Endothelial cell of umbilical vein (primary cell): ENCODE measurements around the gene WASF2. TPM values are rescaled to one million over a fixed set of nuclear protein-coding genes. Genes with fewer than 3 reads are reported as not detected.

Experiments
- BruUV-seq: library from RNA; stranded (reverse); fragments of 400-500 nt; replicated peaks from 2 replicates; lab custom pipeline; 2021; lab: Mats Ljungman, UMichigan
- CTCF ChIA-PET: fragments of 300-600, 350-600 bp; sonication (Branson Sonifier 250); formaldehyde crosslinking; loops from one replicate; lab custom pipeline; 2021; ENCODE audit warnings: antibody characterized with exemption, inconsistent platforms; lab: Charles Lee
- POLR2A ChIA-PET: fragments of 300-600, 350-600 bp; sonication (Branson Sonifier 250); formaldehyde crosslinking; loops from one replicate; lab custom pipeline; 2021; ENCODE audit warnings: antibody characterized with exemption, inconsistent platforms; lab: Charles Lee
- DNase-seq: peaks from one replicate; pipeline ENCODE4 v3.0.0-alpha.2; 2011; ENCODE audit warnings: low read depth, low spot score
- FAIRE-seq: peaks from 2 replicates; lab custom pipeline; 2011; peaks lifted over from hg19 to GRCh38; lab: Jason Lieb, UNC
- H2AFZ ChIP-seq: 2 replicates; pipeline ENCODE4 v1.6.0; 2012; ENCODE audit warnings: low read depth, low read length, control low read depth, inconsistent platforms
- H3K27ac ChIP-seq: 2 replicates; pipeline ENCODE4 v1.5.1; 2011; ENCODE audit warnings: low read depth, mild to moderate bottlenecking, control low read depth, low read length, moderate library complexity; ENCODE audit not compliant: insufficient read depth
- H3K27me3 ChIP-seq, 2 experiments: 2 replicates each; pipeline versions ENCODE4 v1.6.0 to v1.6.1; 2011; ENCODE audit warnings: low read length in 2 of 2, mixed read lengths in 1 of 2; ENCODE audit not compliant: control insufficient read depth in 2 of 2, insufficient read depth in 2 of 2
- H3K36me3 ChIP-seq, 2 experiments: 2 replicates in 1 of 2; 3 replicates in 1 of 2; pipeline ENCODE4 v1.5.1; 2011; ENCODE audit warnings: low read length in 2 of 2, mild to moderate bottlenecking in 1 of 2, moderate library complexity in 1 of 2; ENCODE audit not compliant: control insufficient read depth in 2 of 2, insufficient read depth in 2 of 2; ENCODE audit errors: extremely low read depth in 1 of 2
- H3K4me1 ChIP-seq: 3 replicates; pipeline ENCODE4 v1.5.1; 2011; ENCODE audit warnings: mild to moderate bottlenecking, low read length; ENCODE audit not compliant: control insufficient read depth, insufficient read depth; ENCODE audit errors: extremely low read depth
- H3K4me2 ChIP-seq: 2 replicates; pipeline ENCODE4 v1.6.1; 2011; ENCODE audit warnings: low read length, control low read depth, mixed read lengths; ENCODE audit not compliant: insufficient read depth
- H3K4me3 ChIP-seq, 3 experiments: fragments of 200-600 bp in 1 of 3; sonication (generic), shearing (Covaris generic) in 1 of 3; replicated peaks in 1 of 3; 2 replicates each; pipeline ENCODE4 v1.5.1; 2011 to 2016; ENCODE audit warnings: control low read depth in 3 of 3, low read length in 3 of 3, mild to moderate bottlenecking in 2 of 3, inconsistent platforms in 1 of 3, low read depth in 1 of 3, moderate library complexity in 1 of 3; ENCODE audit not compliant: insufficient read depth in 1 of 3
- H3K79me2 ChIP-seq: 2 replicates; pipeline ENCODE4 v1.6.0; 2012; ENCODE audit warnings: low read length, inconsistent platforms; ENCODE audit not compliant: control insufficient read depth, insufficient read depth
- H3K9ac ChIP-seq: replicated peaks from 2 replicates; pipeline ENCODE3; 2011; ENCODE audit warnings: low read length, control low read depth; ENCODE audit not compliant: insufficient read depth; ENCODE audit errors: extremely low read depth
- H3K9me1 ChIP-seq: replicated peaks from 3 replicates; pipeline ENCODE4 v1.6.0; 2011; ENCODE audit warnings: mild to moderate bottlenecking, low read length; ENCODE audit not compliant: control insufficient read depth, insufficient read depth; ENCODE audit errors: extremely low read depth
- H3K9me3 ChIP-seq: replicated peaks from 2 replicates; pipeline ENCODE4 v1.5.1; 2012; ENCODE audit warnings: low read length, inconsistent platforms; ENCODE audit not compliant: control insufficient read depth, insufficient read depth
- H4K20me1 ChIP-seq: replicated peaks from 2 replicates; pipeline ENCODE3; 2011; ENCODE audit warnings: mild to moderate bottlenecking, low read length; ENCODE audit not compliant: control insufficient read depth, insufficient read depth; ENCODE audit errors: extremely low read depth
- MAX ChIP-seq: IDR thresholded peaks from 2 replicates; pipeline ENCODE4 v1.6.1; 2011; ENCODE audit not compliant: insufficient read depth, insufficient read length
- POLR2A ChIP-seq: IDR thresholded peaks from 2 replicates; pipeline ENCODE4 v1.6.1; 2012; ENCODE audit warnings: low read depth, mild to moderate bottlenecking, control low read depth, low read length
- dilution Hi-C: fragments of 300-500 bp; cut with MboI; formaldehyde crosslinking; loops from one replicate; pipeline ENCODE4 v1.15.0; 2019; ENCODE audit warnings: low sequenced_read_pairs; ENCODE audit not compliant: extremely low pct_ligation_motif_present
- intact Hi-C: fragments of 100-400 bp; cut with micrococcal nuclease; formaldehyde crosslinking; loops from one replicate; pipeline ENCODE4 v1.10.0; 2022
- polyA plus RNA-seq, 4 experiments: library from polyadenylated mRNA; depleted of rRNA in 3 of 4; stranded (reverse) in 3 of 4; unstranded in 1 of 4; fragments of >200 nt; gene quantifications; 2 replicates each; pipeline versions ENCODE4 v1.2.1 to v1.2.3, GENCODE V29; 2011 to 2012; ENCODE audit warnings: missing spikeins in 1 of 4
- total RNA-seq: library from RNA; stranded (reverse); gene quantifications from 2 replicates; pipeline ENCODE4 v1.2.3, GENCODE V29; 2021
- TF ChIP-seq, protein P1 (sequence below), 2 donors: IDR thresholded peaks; 1 replicate in 1 of 2; 2 replicates in 1 of 2; pipeline ENCODE4 v1.5.1; 2011; ENCODE audit warnings: low read length in 2 of 2, mild to moderate bottlenecking in 2 of 2, moderate library complexity in 2 of 2, control low read depth in 1 of 2, inconsistent platforms in 1 of 2, low read depth in 1 of 2; ENCODE audit not compliant: insufficient read depth in 1 of 2; ENCODE audit errors: extremely low read depth in 1 of 2

Gene WASF2
- total and polyA plus RNA-seq, 2 donors (not counting 3 experiments of a cell fraction or from before 2014, with no cell fraction given) = 76.9 to 172 TPM

DNA sequence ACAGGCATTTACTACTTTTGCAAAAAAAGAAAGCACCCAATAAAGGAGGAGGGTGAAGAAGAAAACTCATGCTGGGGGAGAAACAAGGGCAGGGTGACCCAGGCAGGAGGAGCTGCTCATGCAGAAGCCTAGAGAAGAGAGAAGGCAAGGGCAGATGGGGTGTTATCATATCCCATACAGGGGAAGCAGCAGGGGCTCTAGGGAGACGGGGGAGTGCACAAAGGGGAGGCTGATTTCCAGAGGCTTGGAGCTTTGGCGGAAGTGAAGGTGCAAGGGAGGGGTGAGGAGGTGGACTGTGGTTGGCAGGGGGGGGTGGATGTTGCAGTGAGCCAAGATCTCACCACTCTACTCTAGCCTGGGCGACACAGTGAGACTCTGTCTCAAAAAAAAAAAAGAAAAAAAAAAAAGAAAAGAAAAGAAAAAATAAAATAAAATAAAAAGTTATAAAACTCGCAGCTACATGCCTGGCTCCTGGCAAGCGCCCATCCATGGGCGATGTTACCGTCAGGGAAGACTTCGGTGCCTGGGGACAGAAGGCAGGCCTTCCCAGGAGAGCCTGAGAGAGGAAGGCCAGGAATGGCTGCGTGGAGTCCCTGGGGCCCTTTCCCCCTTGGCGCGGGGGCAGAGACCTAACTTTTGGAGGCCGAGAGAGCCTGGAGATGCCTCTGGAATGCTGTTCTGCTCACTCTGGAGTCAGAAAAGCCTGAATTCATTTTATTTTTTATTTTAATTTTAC is 112.0 kb downstream of the WASF2 start:
- intact Hi-C loops (no loop called here), dilution Hi-C loops (no loop called here)
- BruUV-seq = no TSS peak
- H3K27me3 ChIP-seq = peaks cover 0 to 3% of the 10 kb centered on the region in 2 experiments
- no peak overlapping the region for H3K9ac ChIP-seq
- H3K36me3 ChIP-seq = no peaks in the 10 kb centered on the region
- H3K4me1 ChIP-seq = no peaks in the 10 kb centered on the region
- H2AFZ ChIP-seq = no peak overlapping the region
- TF ChIP-seq POLR2A (no peak), MAX (no peak)
- TF ChIP-seq, protein P1, sequence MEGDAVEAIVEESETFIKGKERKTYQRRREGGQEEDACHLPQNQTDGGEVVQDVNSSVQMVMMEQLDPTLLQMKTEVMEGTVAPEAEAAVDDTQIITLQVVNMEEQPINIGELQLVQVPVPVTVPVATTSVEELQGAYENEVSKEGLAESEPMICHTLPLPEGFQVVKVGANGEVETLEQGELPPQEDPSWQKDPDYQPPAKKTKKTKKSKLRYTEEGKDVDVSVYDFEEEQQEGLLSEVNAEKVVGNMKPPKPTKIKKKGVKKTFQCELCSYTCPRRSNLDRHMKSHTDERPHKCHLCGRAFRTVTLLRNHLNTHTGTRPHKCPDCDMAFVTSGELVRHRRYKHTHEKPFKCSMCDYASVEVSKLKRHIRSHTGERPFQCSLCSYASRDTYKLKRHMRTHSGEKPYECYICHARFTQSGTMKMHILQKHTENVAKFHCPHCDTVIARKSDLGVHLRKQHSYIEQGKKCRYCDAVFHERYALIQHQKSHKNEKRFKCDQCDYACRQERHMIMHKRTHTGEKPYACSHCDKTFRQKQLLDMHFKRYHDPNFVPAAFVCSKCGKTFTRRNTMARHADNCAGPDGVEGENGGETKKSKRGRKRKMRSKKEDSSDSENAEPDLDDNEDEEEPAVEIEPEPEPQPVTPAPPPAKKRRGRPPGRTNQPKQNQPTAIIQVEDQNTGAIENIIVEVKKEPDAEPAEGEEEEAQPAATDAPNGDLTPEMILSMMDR (IDR thresholded peaks at IDR 0.05; ENCODE audit: extremely low read depth in 1 of 2, insufficient read depth in 1 of 2, low read depth in 1 of 2, low read length in 2 of 2) = no peak
- H3K27ac ChIP-seq = no peak overlapping the region
- CTCF ChIA-PET = interaction anchor here (0.7 to 1.6 kb wide), 4 partner anchors 9 to 17 kb away, joined by 3 to 7 read pairs (median 3); partner anchors contain the start of gene MAP3K6
- H3K4me2 ChIP-seq = no peak overlapping the region
- H3K4me3 ChIP-seq = no peak overlapping the region
- POLR2A ChIA-PET = interaction anchor here (0.6 kb wide), 2 partner anchors 64 to 328 kb away, joined by 3 to 6 read pairs; no protein-coding TSS in a partner anchor
- H3K79me2 ChIP-seq = no peaks in the 10 kb centered on the region
- H3K9me3 ChIP-seq = no peaks in the 10 kb centered on the region
- no peaks in the 10 kb centered on the region for H3K9me1 ChIP-seq
- H4K20me1 ChIP-seq = no peaks in the 10 kb centered on the region
- FAIRE-seq (no peak), DNase-seq (no peak)
